Ammon's horn (tissue), 1 donor: Measurements from ENCODE around the gene CCL25.

Source experiments
- DNase-seq: peaks from one replicate; pipeline ENCODE4 v3.0.0-alpha.2; 2016; ENCODE audit warnings: low spot score

Gene CCL25

GRCh38 chr19:8045872-8046568, 6.5 kb upstream of the CCL25 start:
- no peak for DNase-seq

- no peak for DNase-seq
These were observed 5.9 kb upstream of the CCL25 start for GRCh38 chr19:8046569-8047165.

- peak; percentile 84 for DNase-seq
These were observed 2.1 kb upstream of the CCL25 start for GRCh38 chr19:8050274-8051096.

GRCh38 chr19:8054169-8054568, 1.6 kb downstream of the CCL25 start:
- DNase-seq = no peak

GRCh38 chr19:8056533-8056932, 4.0 kb downstream of the CCL25 start:
- DNase-seq = no peak

- no peak for DNase-seq
These were observed 5.1 kb downstream of the CCL25 start for GRCh38 chr19:8057545-8058270.

GRCh38 chr19:8064911-8065874, 12.6 kb downstream of the CCL25 start:
- DNase-seq = no peak

- DNase-seq = no peak
These were observed 13.3 kb downstream of the CCL25 start for GRCh38 chr19:8065875-8066261.

- peak; percentile 49 for DNase-seq
These were observed 16.8 kb downstream of the CCL25 start for GRCh38 chr19:8069096-8069973.

- no peak for DNase-seq
These were observed 19.4 kb downstream of the CCL25 start for GRCh38 chr19:8071912-8072311.

- no peak for DNase-seq
These were observed 21.9 kb downstream of the CCL25 start for GRCh38 chr19:8074501-8074900.

GRCh38 chr19:8075158-8076074, 22.9 kb downstream of the CCL25 start:
- no peak for DNase-seq

- no peak for DNase-seq
These were observed 27.4 kb downstream of the CCL25 start for GRCh38 chr19:8079988-8080387.

- no peak for DNase-seq
These were observed 28.3 kb downstream of the CCL25 start for GRCh38 chr19:8080832-8081231.

- no peak for DNase-seq
These were observed 29.3 kb downstream of the CCL25 start for GRCh38 chr19:8081569-8082550.

GRCh38 chr19:8083141-8083540, 30.6 kb downstream of the CCL25 start:
- no peak for DNase-seq

GRCh38 chr19:8084152-8084551, 31.6 kb downstream of the CCL25 start:
- DNase-seq = no peak
